GM21786 (cell line): ENCODE results near the gene VSIR.

Source experiments
- ATAC-seq: cut with Tn5 transposase; IDR thresholded peaks from one replicate; pipeline ENCODE4 v1.9.1; 2021; ENCODE audit not compliant: unreplicated experiment

The VSIR gene

GRCh38 chr10:71697938-71698709 lies 75.2 kb downstream of the VSIR start:
- ATAC-seq, result no peak
